Measurements from ENCODE around the gene DAB1. TPM values are rescaled to one million over a fixed set of nuclear protein-coding genes. Genes with fewer than 3 reads are reported as not detected.
A peak's percentile ranks its signal among the peaks of the same experiment; 100 is the strongest.

DAB1 gene
- total and polyA plus RNA-seq, 5 experiments from 2014 or later: 0.16 to 0.53 (median 0.42) TPM; not detected in 2

DNA sequence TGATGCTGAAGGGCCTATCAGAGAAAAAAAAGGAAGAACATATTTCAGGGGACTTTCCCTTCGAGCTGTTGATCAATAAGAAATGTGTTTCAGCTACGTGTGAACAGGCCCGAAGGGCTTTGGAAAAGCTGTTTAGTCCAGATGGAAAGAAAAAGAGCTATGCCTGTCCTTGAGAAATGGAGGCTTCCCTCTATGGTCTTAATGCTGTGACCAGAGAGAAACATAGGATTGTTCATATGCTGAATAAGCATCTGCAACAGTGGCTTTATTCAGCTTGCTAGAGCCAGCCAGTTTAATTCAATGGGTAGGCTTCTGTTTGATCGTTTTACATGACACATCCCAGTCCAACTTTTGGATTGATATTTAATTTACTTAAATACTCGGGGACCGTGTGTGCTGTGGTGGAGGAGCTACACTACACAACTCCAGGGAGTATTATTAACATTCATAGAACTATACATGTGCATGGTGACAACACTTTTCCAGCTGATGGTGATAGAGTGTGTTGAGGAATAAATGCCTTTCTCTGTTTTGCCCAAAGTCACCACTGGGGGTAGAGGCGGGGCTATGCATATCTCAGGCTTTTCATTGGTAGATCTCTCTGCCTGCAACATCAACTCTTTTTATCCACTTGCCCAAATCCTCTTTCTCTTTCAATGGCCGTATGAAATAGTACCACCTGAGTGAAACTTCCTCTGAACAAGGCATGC lies 351.3 kb downstream of the DAB1 start:
- POLR2A ChIA-PET: no interaction called here
- H3K4me3 Mint-ChIP-seq: no peak overlapping the region
- no peaks in the 10 kb centered on the region for H3K4me1 Mint-ChIP-seq
- no peak for DNase-seq
- H3K27ac Mint-ChIP-seq: no peak overlapping the region
- H3K27me3 Mint-ChIP-seq: peaks cover 0 to 17% (median 0%) of the 10 kb centered on the region in 5 donors
- H3K9me3 Mint-ChIP-seq: no peaks in the 10 kb centered on the region
- H3K36me3 Mint-ChIP-seq: no peaks in the 10 kb centered on the region
- ATAC-seq: no peak

DNA sequence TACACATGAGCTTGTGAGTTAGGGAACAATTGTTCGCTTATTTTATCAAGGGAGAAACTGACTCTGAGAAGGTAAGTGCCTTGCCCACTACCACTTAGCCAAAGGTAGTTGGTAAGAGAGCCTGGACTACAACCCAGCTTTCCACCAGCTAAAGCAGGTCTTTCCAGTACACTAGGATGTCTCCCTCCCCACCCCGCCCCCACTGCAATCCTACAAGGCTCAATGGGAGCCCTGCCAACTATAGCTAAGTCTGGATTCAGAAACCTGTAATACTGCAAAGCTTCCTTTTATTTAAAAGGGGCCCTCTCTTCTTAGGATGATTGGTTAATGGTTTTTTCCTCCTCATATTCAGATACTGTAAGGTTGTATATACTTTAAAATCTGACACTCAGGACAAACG lies 356.0 kb downstream of the DAB1 start:
- DNase-seq (no peak), ATAC-seq (no peak)
- H3K27me3 Mint-ChIP-seq: peaks cover 0 to 3% (median 0%) of the 10 kb centered on the region in 5 donors
- H3K4me3 Mint-ChIP-seq: no peak overlapping the region
- POLR2A ChIA-PET: no interaction called here
- H3K9me3 Mint-ChIP-seq: no peaks in the 10 kb centered on the region
- H3K36me3 Mint-ChIP-seq: no peaks in the 10 kb centered on the region
- no peaks in the 10 kb centered on the region for H3K4me1 Mint-ChIP-seq
- H3K27ac Mint-ChIP-seq: no peak overlapping the region

DNA sequence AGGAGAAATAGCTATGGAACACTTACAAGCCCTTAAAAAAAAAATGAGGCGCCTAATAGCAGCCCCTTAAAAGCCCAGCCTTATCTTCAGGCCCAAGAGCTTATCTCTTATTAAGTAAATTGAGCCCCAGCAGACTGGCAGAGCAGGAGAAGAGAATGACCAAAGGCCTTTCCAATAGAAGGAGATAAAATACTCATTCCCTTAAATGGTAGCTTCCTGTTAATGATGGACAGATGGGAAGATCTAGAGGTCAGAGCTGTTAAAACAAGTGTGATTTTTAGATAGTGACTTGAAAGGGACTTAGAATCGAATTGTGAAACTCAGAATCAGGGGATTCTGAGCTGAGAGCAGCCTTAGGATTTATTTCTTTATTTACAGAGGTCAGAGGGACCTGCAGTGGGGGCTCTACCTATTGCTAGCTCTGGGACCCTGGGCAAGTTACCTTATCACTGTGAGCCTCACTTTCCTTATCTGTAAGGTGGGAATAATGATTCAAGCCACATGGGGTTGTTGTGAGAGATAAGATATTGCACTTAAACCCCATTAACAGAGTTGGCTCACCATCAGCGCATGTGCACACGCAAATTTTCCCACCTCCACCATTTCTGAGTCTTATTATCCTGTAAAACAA lies 356.8 kb downstream of the DAB1 start:
- DNase-seq (no peak), ATAC-seq (no peak)
- H3K27me3 Mint-ChIP-seq: peaks cover 0 to 7% (median 0%) of the 10 kb centered on the region in 5 donors
- H3K4me3 Mint-ChIP-seq: peak overlapping the region in 1 of 10 donors; percentile 20
- no peaks in the 10 kb centered on the region for H3K9me3 Mint-ChIP-seq
- no peaks in the 10 kb centered on the region for H3K36me3 Mint-ChIP-seq
- POLR2A ChIA-PET: no interaction called here
- no peaks in the 10 kb centered on the region for H3K4me1 Mint-ChIP-seq
- H3K27ac Mint-ChIP-seq: no peak overlapping the region

DNA sequence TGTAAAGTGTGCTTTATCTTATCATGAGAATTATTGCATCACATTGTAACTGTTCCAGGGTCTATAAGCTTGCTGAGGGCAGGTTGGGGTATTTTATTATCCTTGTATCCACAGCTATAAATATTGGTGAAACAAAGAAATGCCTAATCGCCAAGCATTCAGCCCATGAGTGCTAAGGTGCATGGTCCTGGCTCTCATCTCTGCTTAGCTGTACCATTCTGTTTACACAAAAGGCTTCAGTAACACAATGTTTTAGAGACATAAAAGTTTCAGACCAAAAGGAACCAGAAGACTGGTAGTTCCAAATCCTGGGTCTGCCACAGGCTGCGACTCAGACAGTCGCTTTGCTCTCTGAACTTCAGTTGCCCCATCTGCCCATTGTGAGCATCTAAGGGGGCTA lies 358.4 kb downstream of the DAB1 start:
- peaks cover 0 to 2% (median 0%) of the 10 kb centered on the region in 9 donors for H3K9me3 Mint-ChIP-seq
- peaks cover 0 to 7% (median 0%) of the 10 kb centered on the region in 5 donors for H3K27me3 Mint-ChIP-seq
- no peak overlapping the region for H3K4me3 Mint-ChIP-seq
- H3K36me3 Mint-ChIP-seq: no peaks in the 10 kb centered on the region
- POLR2A ChIA-PET: no interaction called here
- H3K4me1 Mint-ChIP-seq: no peaks in the 10 kb centered on the region
- no peak overlapping the region for H3K27ac Mint-ChIP-seq
- no peak for ATAC-seq
- no peak for DNase-seq

DNA sequence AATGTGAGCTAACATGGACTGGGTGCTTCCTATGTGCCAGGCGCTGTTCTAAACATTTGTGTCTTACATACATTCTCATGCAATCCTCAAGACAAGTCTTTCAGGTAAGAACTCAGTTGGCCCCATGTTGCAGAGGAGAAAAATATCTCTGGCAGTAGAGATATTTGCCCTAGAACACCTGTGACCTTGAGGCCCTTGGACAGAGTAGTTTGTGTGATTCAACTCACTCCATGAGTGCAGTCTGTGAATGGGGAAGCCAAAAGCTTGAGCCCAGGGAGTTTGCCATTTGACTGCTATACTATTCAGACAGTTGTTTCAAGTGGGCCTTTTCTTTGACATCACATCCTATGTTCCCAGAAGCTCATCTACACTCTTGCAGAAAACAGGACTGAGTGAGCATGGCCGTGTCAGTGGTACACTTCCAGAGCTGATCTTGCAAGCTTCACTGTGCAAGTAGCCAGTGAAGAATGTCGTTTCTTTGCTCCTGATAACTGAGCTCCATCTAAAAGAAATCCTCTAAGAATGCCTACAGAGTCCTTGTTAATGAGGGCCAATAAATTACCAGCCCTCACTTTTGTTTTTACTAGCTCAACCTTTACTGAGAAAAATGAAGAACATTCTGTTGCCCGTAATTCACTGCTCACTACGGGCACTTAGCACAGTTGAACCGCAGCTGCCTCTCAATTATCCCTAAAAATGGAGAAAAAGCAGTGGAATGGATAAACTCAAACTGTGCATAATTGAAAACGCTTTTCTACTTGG lies 359.3 kb downstream of the DAB1 start:
- Mint-ChIP-seq H3K9me3 (peaks cover 0 to 2% (median 0%) of the 10 kb centered on the region in 9 donors), H3K36me3 (no peaks in the 10 kb centered on the region)

DNA sequence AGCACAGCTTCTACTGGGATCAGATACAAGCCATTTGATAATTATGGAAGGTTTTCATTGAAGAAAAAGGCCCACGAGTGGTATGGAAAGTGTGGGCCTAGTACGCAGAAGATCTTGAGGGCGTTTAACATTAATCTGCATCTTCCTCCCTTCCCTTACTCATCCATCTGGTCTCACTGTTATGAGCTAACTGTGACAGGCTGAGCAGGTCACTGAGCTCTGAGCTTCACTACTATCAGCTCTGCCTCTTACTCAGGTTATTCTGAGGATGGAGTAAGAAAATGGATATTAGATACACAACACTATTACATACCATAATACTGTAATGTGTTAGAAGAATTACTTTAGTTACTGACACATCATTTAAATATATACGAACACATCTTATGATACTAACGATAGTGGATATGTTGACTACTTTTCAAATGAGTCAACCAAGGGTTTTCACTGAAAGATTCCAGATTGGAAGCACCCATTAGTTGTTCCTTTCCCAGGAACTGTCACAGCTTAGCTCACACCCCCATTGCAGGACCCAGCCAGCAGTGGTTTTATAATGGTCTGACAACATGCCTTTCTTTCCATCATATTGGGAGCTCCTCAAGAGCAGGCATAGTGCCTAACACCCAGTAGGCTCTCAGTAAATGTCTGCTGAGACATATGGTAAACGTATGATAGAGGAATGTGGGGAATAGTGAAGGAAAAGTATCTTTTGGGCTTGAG lies 360.3 kb downstream of the DAB1 start:
- Mint-ChIP-seq H3K27ac (no peak overlapping the region), H3K27me3 (peaks cover 0 to 5% (median 0%) of the 10 kb centered on the region in 5 donors), H3K4me1 (peaks cover 0 to 2% (median 0%) of the 10 kb centered on the region in 4 donors), H3K36me3 (no peaks in the 10 kb centered on the region), H3K4me3 (no peak overlapping the region), H3K9me3 (peaks cover 0 to 2% (median 0%) of the 10 kb centered on the region in 9 donors)
- POLR2A ChIA-PET: no interaction called here
- ATAC-seq (no peak), DNase-seq (no peak)

More for the DNA sequence above, 359.3 kb downstream of the DAB1 start:
- Mint-ChIP-seq H3K27me3 (peaks cover 0 to 5% (median 0%) of the 10 kb centered on the region in 5 donors), H3K4me1 (no peaks in the 10 kb centered on the region), H3K4me3 (no peak overlapping the region), H3K27ac (no peak overlapping the region)
- ATAC-seq (no peak), DNase-seq (no peak)
- POLR2A ChIA-PET: no interaction called here

DNA sequence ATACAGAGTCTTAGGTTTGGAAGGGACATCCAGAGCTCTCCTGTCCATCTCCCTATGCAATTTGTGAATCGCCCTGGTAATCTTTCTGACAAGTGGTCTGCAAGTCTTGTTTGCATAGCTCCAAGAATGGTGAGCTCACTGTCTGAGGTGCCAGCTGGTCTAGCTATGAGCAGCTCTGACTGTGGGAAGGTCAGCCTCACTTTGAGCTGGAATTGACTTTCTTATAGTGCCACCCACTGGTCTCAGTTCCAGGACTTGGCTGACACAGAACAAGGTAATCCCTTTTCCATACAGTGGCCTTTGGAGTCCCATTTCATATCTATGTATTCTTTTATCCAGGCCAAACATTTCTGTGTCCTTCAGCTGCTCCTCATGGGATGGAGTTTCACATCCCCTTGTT lies 362.5 kb downstream of the DAB1 start:
- ATAC-seq: no peak
- POLR2A ChIA-PET: no interaction called here
- peaks cover 0 to 4% (median 0%) of the 10 kb centered on the region in 5 donors for H3K27me3 Mint-ChIP-seq
- H3K9me3 Mint-ChIP-seq: peaks cover 0 to 2% (median 0%) of the 10 kb centered on the region in 9 donors
- H3K36me3 Mint-ChIP-seq: no peaks in the 10 kb centered on the region
- H3K4me1 Mint-ChIP-seq: peaks cover 0 to 2% (median 0%) of the 10 kb centered on the region in 4 donors
- DNase-seq: no peak
- H3K27ac Mint-ChIP-seq: no peak overlapping the region
- H3K4me3 Mint-ChIP-seq: no peak overlapping the region

DNA sequence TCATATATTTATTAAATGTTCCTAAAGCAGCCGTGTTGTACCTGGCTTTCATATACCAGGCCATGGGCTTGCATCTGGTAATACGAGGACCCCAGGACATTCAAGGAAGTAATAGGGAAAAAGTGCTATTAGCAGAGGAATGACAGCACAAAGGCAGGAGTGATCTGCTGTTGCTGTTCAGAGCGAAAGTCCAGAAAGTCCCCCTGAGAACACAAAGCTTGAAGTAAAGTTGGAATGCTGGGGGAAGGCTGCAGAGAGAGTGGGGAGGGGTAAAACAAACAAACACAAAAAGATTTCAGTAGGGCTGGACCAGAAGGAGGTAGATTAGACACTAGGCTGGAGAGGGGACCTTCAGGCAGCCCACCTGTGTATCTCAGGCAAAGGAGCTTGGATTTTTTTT lies 363.4 kb downstream of the DAB1 start:
- Mint-ChIP-seq H3K9me3 (peaks cover 0 to 2% (median 0%) of the 10 kb centered on the region in 9 donors), H3K4me3 (no peak overlapping the region), H3K27ac (no peak overlapping the region), H3K36me3 (no peaks in the 10 kb centered on the region), H3K27me3 (peaks cover 0 to 4% (median 0%) of the 10 kb centered on the region in 5 donors), H3K4me1 (peaks cover 0 to 2% (median 0%) of the 10 kb centered on the region in 4 donors)
- ATAC-seq (no peak), DNase-seq (no peak)
- POLR2A ChIA-PET: no interaction called here

DNA sequence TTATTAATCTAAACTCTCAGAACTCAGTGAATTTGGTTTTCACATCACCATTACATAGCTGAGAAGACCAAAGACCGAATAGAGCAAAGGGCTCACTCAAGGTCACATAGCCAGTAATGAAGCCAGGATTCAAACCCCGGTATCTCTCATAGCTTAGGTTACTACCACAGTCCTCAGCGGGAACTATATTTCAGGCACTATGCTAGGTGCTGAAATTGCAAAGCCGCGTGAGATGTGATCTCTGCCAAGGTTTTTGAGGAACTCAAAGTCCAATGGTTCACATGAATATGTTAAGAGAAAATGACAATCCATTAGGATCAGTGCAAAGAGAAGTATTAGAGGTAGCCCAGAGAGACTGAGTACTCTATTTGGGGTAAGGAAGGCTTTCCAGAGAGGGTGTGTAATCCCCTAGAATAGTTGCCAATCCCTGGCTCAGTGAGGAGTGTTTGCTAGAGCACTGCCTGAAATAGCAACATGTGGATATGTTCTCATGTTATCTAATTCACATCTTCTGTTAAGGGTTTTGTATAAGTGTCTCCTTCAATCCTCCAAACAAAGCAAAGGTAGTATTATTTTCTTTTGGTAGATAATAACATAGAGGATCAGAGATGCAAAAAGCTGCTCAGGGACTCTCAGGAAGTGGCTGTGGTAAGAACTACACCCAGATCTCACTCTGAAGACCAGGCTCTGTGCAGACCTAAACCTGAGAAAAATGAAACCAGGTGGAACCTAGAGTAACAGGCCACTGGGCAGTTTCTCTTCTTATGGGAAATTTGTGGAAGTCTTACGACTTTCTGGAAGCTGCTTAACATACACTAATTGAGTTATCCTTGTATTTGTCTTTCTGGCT lies 365.0 kb downstream of the DAB1 start:
- H3K9me3 Mint-ChIP-seq: peaks cover 0 to 2% (median 0%) of the 10 kb centered on the region in 9 donors
- H3K4me1 Mint-ChIP-seq: peaks cover 0 to 2% (median 0%) of the 10 kb centered on the region in 4 donors
- POLR2A ChIA-PET: no interaction called here
- no peak overlapping the region for H3K4me3 Mint-ChIP-seq
- DNase-seq (no peak), ATAC-seq (no peak)
- no peak overlapping the region for H3K27ac Mint-ChIP-seq
- peaks cover 0 to 7% (median 4%) of the 10 kb centered on the region in 5 donors for H3K27me3 Mint-ChIP-seq
- H3K36me3 Mint-ChIP-seq: no peaks in the 10 kb centered on the region

DNA sequence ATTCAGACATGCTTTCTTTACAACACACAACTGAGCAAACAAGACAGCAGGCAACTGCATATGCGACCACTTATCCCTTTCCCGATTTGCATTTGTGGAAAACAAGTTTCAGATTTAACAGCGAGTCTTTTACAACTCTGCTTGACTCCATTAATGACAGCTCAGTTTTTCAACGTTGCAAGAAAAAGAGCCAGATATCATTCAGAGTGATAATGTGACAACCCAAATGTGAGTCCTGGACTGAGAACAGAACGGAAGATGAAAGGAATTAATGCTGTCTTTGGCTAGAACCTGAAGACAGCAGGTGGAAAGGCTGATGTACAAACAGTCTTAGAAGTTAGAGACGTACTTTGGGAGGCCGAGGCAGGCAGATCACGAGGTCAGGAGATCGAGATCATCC lies 375.0 kb downstream of the DAB1 start:
- ATAC-seq (no peak), DNase-seq (no peak)
- POLR2A ChIA-PET: no interaction called here
- Mint-ChIP-seq H3K9me3 (no peaks in the 10 kb centered on the region), H3K36me3 (no peaks in the 10 kb centered on the region), H3K4me3 (no peak overlapping the region), H3K27me3 (peaks cover 6 to 40% (median 17%) of the 10 kb centered on the region in 5 donors), H3K27ac (no peak overlapping the region), H3K4me1 (no peaks in the 10 kb centered on the region)

DNA sequence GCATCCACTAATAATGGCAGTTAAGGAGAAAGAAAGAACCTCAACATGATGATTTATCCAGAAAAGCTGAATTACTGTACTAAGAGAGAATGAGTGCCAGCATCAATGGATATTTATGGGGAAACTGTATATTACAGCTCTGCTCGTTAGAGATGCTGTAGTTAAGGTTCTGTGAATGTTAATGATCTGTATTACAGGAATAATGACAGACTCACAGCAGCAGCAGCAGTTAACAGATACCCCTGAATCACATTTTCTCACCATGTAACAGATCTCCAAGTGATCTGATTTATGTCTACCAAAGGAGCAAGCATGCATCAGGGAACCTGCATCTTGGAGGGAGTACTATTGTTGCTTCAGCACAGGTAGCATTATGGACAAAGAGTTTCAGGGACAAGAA lies 377.4 kb downstream of the DAB1 start:
- ATAC-seq: no peak
- H3K9me3 Mint-ChIP-seq: peaks cover 0 to 2% (median 0%) of the 10 kb centered on the region in 9 donors
- peaks cover 3 to 51% (median 16%) of the 10 kb centered on the region in 5 donors for H3K27me3 Mint-ChIP-seq
- no peaks in the 10 kb centered on the region for H3K36me3 Mint-ChIP-seq
- H3K27ac Mint-ChIP-seq: no peak overlapping the region
- no peak for DNase-seq
- no peaks in the 10 kb centered on the region for H3K4me1 Mint-ChIP-seq
- H3K4me3 Mint-ChIP-seq: no peak overlapping the region
- POLR2A ChIA-PET: no interaction called here

DNA sequence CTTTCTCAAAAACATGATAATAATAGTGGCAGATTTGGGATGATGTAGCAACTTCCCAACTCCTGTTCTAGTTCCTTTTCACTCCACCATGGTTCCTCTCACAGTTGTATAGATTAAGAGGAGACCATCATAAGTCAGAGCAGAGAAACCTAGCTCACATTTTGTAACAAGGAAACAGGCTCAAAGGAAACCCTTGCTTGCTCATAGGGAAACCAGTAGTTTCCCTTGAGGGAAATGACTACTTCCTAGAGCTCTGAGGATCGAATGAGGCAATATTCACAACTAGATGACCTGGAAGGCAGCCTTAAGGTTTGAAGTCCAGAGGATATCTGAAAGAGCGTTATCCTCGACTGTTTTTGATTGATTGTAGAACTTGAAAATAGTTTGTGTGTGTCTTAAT lies 382.0 kb downstream of the DAB1 start:
- POLR2A ChIA-PET: no interaction called here
- H3K9me3 Mint-ChIP-seq: peaks cover 0 to 2% (median 0%) of the 10 kb centered on the region in 9 donors
- peaks cover 0 to 25% (median 6%) of the 10 kb centered on the region in 5 donors for H3K27me3 Mint-ChIP-seq
- H3K27ac Mint-ChIP-seq: no peak overlapping the region
- DNase-seq (no peak), ATAC-seq (no peak)
- H3K36me3 Mint-ChIP-seq: no peaks in the 10 kb centered on the region
- no peak overlapping the region for H3K4me3 Mint-ChIP-seq
- no peaks in the 10 kb centered on the region for H3K4me1 Mint-ChIP-seq

Measured in naive thymus-derived CD8-positive, alpha-beta T cell (primary cell).